ENCODE data around the gene NDUFA8.
A peak's percentile ranks its signal among the peaks of the same experiment; 100 is the strongest.

Gene NDUFA8

GRCh38 chr9:122125509-122126330 lies 33.9 kb downstream of the NDUFA8 start:
- TF ChIP-seq POLR2A (IDR thresholded peaks at IDR 0.05; ENCODE audit: low read depth, low read length), result no peak
- DNase-seq (ENCODE audit: insufficient read length), result no peak
- no peak for FAIRE-seq

- FAIRE-seq (peak; percentile 96), DNase-seq (ENCODE audit: insufficient read length) (peak; percentile 83)
- no peak for TF ChIP-seq TAF1 (IDR thresholded peaks at IDR 0.05; ENCODE audit: borderline replicate concordance, low read depth, low read length)
- no peak for TF ChIP-seq POLR2A (IDR thresholded peaks at IDR 0.05; ENCODE audit: low read depth, low read length)
- no peak for TF ChIP-seq POLR2AphosphoS5 (IDR thresholded peaks at IDR 0.05; ENCODE audit: low read depth, low read length)
Measured at GRCh38 chr9:122125158-122125508, 34.4 kb downstream of the NDUFA8 start.

- DNase-seq (ENCODE audit: insufficient read length) (no peak), FAIRE-seq (no peak)
- TF ChIP-seq TAF1 (IDR thresholded peaks at IDR 0.05; ENCODE audit: borderline replicate concordance, low read depth, low read length), result no peak
Measured at GRCh38 chr9:122124528-122124927, 35.1 kb downstream of the NDUFA8 start.

- DNase-seq (ENCODE audit: insufficient read length), result no peak
- TF ChIP-seq TAF1 (IDR thresholded peaks at IDR 0.05; ENCODE audit: borderline replicate concordance, low read depth, low read length), result no peak
- no peak for FAIRE-seq
Measured at GRCh38 chr9:122124048-122124447, 35.5 kb downstream of the NDUFA8 start.

- FAIRE-seq (peak; percentile 66), DNase-seq (ENCODE audit: insufficient read length) (peak; percentile 71)
- no peak for TF ChIP-seq POLR2A (IDR thresholded peaks at IDR 0.05; ENCODE audit: low read depth, low read length)
- no peak for TF ChIP-seq TAF1 (IDR thresholded peaks at IDR 0.05; ENCODE audit: borderline replicate concordance, low read depth, low read length)
- no peak for TF ChIP-seq POLR2AphosphoS5 (IDR thresholded peaks at IDR 0.05; ENCODE audit: low read depth, low read length)
Measured at GRCh38 chr9:122122903-122123632, 36.5 kb downstream of the NDUFA8 start.

GRCh38 chr9:122122468-122122867 lies 37.1 kb downstream of the NDUFA8 start:
- no peak for TF ChIP-seq POLR2AphosphoS5 (IDR thresholded peaks at IDR 0.05; ENCODE audit: low read depth, low read length)
- TF ChIP-seq POLR2A (IDR thresholded peaks at IDR 0.05; ENCODE audit: low read depth, low read length), result no peak
- TF ChIP-seq TAF1 (IDR thresholded peaks at IDR 0.05; ENCODE audit: borderline replicate concordance, low read depth, low read length), result no peak
- no peak for FAIRE-seq
- DNase-seq (ENCODE audit: insufficient read length), result no peak

- no peak for DNase-seq (ENCODE audit: insufficient read length)
- TF ChIP-seq TAF1 (IDR thresholded peaks at IDR 0.05; ENCODE audit: borderline replicate concordance, low read depth, low read length), result no peak
- no peak for TF ChIP-seq POLR2AphosphoS5 (IDR thresholded peaks at IDR 0.05; ENCODE audit: low read depth, low read length)
- TF ChIP-seq POLR2A (IDR thresholded peaks at IDR 0.05; ENCODE audit: low read depth, low read length), result no peak
Measured at GRCh38 chr9:122121931-122122330, 37.6 kb downstream of the NDUFA8 start.

GRCh38 chr9:122121391-122121790 lies 38.2 kb downstream of the NDUFA8 start:
- FAIRE-seq (no peak), DNase-seq (ENCODE audit: insufficient read length) (no peak)
- TF ChIP-seq POLR2A (IDR thresholded peaks at IDR 0.05; ENCODE audit: low read depth, low read length), result no peak
- no peak for TF ChIP-seq POLR2AphosphoS5 (IDR thresholded peaks at IDR 0.05; ENCODE audit: low read depth, low read length)
- no peak for TF ChIP-seq TAF1 (IDR thresholded peaks at IDR 0.05; ENCODE audit: borderline replicate concordance, low read depth, low read length)

More at GRCh38 chr9:122121931-122122330, 37.6 kb downstream of the NDUFA8 start:
- no peak for FAIRE-seq

- FAIRE-seq, result no peak
Measured at GRCh38 chr9:122120316-122121071, 39.1 kb downstream of the NDUFA8 start.

GRCh38 chr9:122119721-122120120 lies 39.9 kb downstream of the NDUFA8 start:
- TF ChIP-seq POLR2A (IDR thresholded peaks at IDR 0.05; ENCODE audit: low read depth, low read length), result no peak
- TF ChIP-seq POLR2AphosphoS5 (IDR thresholded peaks at IDR 0.05; ENCODE audit: low read depth, low read length), result no peak
- no peak for TF ChIP-seq TAF1 (IDR thresholded peaks at IDR 0.05; ENCODE audit: borderline replicate concordance, low read depth, low read length)
- DNase-seq (ENCODE audit: insufficient read length) (no peak), FAIRE-seq (no peak)

More at GRCh38 chr9:122120316-122121071, 39.1 kb downstream of the NDUFA8 start:
- no peak for TF ChIP-seq POLR2AphosphoS5 (IDR thresholded peaks at IDR 0.05; ENCODE audit: low read depth, low read length)
- no peak for TF ChIP-seq POLR2A (IDR thresholded peaks at IDR 0.05; ENCODE audit: low read depth, low read length)
- TF ChIP-seq TAF1 (IDR thresholded peaks at IDR 0.05; ENCODE audit: borderline replicate concordance, low read depth, low read length), result no peak
- DNase-seq (ENCODE audit: insufficient read length), result no peak

GRCh38 chr9:122119166-122119521 lies 40.4 kb downstream of the NDUFA8 start:
- no peak for DNase-seq (ENCODE audit: insufficient read length)
- TF ChIP-seq TAF1 (IDR thresholded peaks at IDR 0.05; ENCODE audit: borderline replicate concordance, low read depth, low read length) (no peak), POLR2A (IDR thresholded peaks at IDR 0.05; ENCODE audit: low read depth, low read length) (no peak), POLR2AphosphoS5 (IDR thresholded peaks at IDR 0.05; ENCODE audit: low read depth, low read length) (no peak)
- FAIRE-seq, result no peak
